ENCODE results near the gene NLK.

- TF ChIP-seq CTCF (IDR thresholded peaks at IDR 0.05; ENCODE audit: insufficient read depth, low read depth, low read length) = no peak
- no peak for TF ChIP-seq EZH2 (IDR thresholded peaks at IDR 0.05; ENCODE audit: insufficient read depth, low read length)
These were observed 161.8 kb downstream of the NLK start for GRCh38 chr17:28204244-28204643.

Data from astrocyte (in vitro differentiated cells and primary cell).